HG02623 (cell line): ENCODE measurements around the gene FYCO1.

Source experiments
- ATAC-seq: cut with Tn5 transposase; IDR thresholded peaks from one replicate; pipeline ENCODE4 v1.9.1; 2021; ENCODE audit warnings: moderate library complexity; ENCODE audit not compliant: unreplicated experiment

The FYCO1 gene

GRCh38 chr3:45890405-45890804 lies 105.2 kb downstream of the FYCO1 start:
- no peak for ATAC-seq

GRCh38 chr3:45889337-45889736 lies 106.3 kb downstream of the FYCO1 start:
- no peak for ATAC-seq

- no peak for ATAC-seq
Measured at GRCh38 chr3:45887759-45888511, 107.7 kb downstream of the FYCO1 start.

- no peak for ATAC-seq
Measured at GRCh38 chr3:45887285-45887684, 108.3 kb downstream of the FYCO1 start.

- no peak for ATAC-seq
Measured at GRCh38 chr3:45885979-45886705, 109.5 kb downstream of the FYCO1 start, which contains the start of gene CCR9. CCR9 (plus strand) TSS chr3:45886543; CDS start chr3:45894934, 8,391 bp downstream.

GRCh38 chr3:45884368-45885201 lies 111.0 kb downstream of the FYCO1 start:
- ATAC-seq, result no peak

GRCh38 chr3:45881078-45882022 lies 114.3 kb downstream of the FYCO1 start:
- no peak for ATAC-seq

- no peak for ATAC-seq
Measured at GRCh38 chr3:45880725-45881077, 114.9 kb downstream of the FYCO1 start.

GRCh38 chr3:45878124-45878523 lies 117.5 kb downstream of the FYCO1 start:
- ATAC-seq, result no peak

- ATAC-seq, result no peak
Measured at GRCh38 chr3:45874677-45875346, 120.8 kb downstream of the FYCO1 start.

GRCh38 chr3:45873638-45874037 lies 122.0 kb downstream of the FYCO1 start:
- no peak for ATAC-seq

- no peak for ATAC-seq
Measured at GRCh38 chr3:45873036-45873435, 122.6 kb downstream of the FYCO1 start.

GRCh38 chr3:45872569-45872968 lies 123.1 kb downstream of the FYCO1 start:
- ATAC-seq, result no peak

GRCh38 chr3:45871780-45872179 lies 123.8 kb downstream of the FYCO1 start:
- no peak for ATAC-seq

GRCh38 chr3:45870099-45870498 lies 125.5 kb downstream of the FYCO1 start:
- no peak for ATAC-seq

- no peak for ATAC-seq
Measured at GRCh38 chr3:45869638-45870037, 126.0 kb downstream of the FYCO1 start.

GRCh38 chr3:45868650-45869049 lies 127.0 kb downstream of the FYCO1 start:
- no peak for ATAC-seq

GRCh38 chr3:45868213-45868612 lies 127.4 kb downstream of the FYCO1 start:
- no peak for ATAC-seq
